GM18519 (cell line): ENCODE results near the gene FASN.

Source experiments
- ATAC-seq: cut with Tn5 transposase; IDR thresholded peaks from one replicate; pipeline ENCODE4 v1.9.1; 2021; ENCODE audit warnings: mild to moderate bottlenecking, moderate library complexity; ENCODE audit not compliant: unreplicated experiment, low FRiP score

Gene FASN

DNA sequence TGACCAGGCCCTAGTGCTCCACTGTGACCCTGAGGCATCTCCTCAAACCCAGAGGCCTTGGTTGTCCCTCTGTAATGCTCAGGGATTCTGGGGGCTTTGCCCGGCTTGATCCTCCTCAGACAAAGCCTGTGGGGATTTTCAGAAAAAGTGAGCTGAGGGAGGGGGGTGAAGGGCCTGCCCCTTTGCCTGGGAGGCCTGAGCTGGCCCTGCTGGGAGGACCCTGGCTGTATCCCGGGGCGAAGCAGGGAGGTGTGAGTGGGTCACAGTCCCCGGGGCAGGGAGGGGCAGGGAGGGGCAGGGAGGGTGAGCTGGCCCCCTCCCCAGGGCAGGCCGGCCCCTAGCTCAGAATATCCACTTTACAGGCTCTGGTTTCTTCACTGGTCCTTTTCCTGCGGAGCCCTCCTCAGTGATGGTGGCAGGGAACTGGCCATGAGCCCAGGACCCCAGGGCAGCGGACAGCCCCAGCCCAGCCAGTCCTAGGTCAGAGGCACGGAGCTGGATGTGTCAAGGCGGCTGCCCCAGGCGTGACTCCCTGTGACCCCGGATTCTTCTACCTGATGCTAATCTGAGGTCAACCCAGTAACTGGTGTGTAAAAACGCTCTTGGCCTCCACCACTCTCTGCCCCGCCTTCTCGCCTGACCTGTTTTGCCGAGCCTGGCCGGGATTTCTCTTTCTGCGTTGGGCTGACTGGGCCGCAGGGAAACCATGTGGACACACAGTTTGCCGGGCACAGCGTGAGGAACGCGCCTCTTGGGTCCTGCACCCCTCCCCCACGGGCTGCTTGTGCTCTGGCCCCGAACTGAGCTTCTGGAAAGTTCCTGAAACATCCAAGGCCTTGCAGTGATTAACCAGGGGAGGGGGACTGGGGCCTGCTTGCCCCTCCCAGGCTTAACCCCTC lies 5.8 kb upstream of the FASN start:
- ATAC-seq = no peak

DNA sequence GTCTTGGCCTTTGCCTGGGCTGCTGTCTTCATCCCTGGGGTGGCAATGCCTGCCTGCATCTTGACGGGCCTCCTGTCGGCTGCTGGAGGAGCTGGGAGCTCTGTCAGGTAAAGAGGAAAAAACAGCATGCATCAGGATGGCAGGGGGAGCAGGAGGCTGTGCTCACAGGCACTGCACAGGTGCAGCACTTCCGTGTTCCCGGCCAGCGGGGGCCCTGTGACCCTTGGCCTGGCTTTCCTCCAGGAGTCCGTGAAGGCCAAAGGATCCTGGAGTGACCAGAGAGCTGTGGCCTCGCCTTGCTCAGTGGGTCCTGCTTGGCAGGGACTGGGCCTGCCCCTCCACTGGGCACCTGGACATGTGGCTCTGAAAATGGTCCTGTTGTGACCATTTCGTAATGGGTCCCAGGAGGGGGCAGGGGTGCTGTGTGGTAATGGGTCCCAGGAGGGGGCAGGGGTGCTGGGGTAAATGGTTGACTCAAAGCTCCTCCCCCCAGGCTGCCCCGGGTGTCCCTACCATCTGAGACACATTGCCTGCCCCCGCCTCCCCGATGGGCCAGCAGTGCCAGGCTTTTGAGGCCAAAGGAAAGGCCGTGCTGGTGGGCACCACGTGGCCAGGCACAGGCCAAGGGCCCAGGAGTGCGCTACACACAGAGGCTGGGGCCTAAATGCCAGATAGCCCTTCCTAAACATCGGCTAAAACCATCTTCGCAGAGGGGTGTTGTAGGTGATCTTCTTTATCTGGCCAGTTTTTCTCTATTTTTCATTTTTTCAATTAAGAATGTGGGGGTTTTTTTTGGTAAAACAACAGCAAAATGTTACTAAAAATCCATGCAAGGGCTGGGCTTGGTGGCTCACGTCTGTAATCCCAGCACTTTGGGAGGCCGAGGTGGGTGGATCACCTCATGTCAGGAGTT lies 4.0 kb upstream of the FASN start:
- ATAC-seq = no peak

DNA sequence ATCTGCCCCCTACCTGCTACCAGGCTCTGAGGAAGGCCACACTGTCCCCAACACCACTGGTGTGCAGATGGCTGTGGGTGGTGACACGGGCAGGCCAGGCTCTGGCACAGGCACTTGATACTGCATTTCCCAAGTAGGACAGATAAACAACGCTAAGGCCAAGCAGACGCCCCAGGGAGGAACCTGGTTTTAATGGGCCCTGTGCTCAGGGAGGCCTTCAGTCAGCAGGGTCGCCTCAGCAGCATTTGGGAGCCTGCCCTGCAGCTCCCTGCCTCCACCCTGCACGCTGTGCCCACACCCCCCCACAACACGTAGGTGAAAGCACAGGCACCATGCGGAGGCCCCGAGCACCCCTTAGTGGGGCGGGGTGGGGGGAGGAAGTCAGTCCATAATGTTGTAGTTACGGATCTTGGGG lies 3.3 kb upstream of the FASN start:
- ATAC-seq = no peak

DNA sequence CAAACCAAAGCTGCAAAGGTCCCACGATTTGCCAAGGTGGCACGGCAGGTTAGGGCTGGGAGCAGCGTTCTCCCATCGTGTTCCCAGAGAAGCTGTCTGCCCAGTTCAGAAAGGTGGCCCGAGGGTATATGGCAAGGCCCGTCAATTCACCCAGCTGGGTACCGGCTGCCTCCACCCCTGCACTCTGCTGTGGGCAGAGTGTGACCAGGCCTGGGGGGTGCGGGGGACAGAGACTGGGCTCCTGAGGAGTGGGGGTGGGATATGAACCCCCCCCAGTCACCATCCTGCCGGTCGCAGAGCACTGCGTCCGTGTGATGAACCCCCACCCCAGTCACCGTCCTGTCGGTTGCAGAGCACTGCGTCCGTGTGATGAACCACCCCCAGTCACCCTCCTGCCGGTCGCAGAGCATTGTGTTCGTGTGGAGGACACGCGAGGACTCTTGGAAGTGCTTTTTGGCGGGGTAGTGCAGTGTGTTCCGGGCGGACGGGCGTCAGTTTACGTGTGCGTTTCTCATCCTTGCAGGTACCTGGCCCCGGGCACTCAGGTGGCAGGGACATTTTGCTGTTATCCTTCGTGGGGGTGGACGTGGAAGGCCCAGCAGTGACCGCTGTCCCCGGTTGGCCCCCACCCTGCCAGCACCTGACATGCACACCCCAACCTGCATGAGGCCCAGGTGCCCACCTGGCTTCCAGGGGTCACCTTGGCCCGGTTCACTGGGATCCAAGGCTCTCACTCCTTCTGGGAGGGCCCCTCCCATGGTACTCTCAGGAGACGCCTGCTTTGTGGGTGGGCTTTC lies 2.7 kb upstream of the FASN start:
- ATAC-seq = no peak

DNA sequence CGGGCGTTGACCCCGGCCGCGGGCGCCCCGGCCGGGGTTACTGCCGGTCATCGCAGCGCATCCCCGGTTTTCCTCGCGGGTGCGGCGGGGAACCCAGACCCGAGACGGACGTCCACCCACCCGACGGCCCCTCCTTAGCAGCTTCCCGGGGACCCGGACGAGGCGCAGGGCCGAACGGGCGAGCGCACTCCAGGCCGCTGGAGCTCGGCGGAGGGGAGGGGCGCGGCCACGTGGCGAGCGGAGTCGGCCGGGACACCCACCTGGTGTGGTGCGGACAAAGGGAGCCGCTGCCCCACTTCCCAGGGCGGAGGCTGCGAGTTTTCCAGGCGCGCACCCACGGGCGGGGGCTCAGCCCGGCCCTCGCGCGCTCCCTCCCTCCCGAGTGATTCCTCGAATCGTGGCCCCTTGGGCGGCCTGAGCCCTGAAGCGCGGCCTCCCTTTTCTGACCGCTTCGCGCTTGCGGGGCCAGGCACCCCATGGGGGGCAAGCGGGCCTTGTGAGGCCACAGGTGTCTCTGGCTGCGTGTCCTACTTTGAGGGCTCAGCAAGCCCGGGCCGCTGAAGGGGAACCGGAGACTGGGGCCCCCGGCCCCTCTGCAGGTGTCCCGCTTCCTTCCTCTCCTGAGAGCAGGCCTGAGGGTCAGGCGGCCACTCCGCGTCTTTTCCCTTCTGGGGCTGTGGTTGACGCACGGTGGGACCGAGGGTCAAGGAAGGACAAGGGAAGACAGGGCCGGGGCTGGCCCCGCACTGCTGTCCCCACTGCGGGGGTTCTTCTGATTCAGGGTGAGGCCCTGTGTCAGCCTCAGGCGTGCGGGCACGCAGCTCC lies 1.1 kb upstream of the FASN start:
- ATAC-seq = peak; percentile 0

DNA sequence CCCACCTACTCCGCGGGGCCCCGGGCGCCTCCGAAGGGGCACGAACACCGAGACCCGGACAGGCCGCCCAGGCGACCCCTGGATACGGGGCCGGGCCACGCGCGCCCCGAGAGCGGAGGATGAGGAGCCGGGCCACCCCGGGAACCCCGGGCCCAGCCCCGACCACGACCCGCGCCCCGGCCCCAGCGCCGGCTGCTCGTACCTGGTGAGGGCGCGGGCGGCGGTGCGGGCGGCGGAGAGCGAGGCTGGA lies 192 bp downstream of the FASN start:
- ATAC-seq = no peak

DNA sequence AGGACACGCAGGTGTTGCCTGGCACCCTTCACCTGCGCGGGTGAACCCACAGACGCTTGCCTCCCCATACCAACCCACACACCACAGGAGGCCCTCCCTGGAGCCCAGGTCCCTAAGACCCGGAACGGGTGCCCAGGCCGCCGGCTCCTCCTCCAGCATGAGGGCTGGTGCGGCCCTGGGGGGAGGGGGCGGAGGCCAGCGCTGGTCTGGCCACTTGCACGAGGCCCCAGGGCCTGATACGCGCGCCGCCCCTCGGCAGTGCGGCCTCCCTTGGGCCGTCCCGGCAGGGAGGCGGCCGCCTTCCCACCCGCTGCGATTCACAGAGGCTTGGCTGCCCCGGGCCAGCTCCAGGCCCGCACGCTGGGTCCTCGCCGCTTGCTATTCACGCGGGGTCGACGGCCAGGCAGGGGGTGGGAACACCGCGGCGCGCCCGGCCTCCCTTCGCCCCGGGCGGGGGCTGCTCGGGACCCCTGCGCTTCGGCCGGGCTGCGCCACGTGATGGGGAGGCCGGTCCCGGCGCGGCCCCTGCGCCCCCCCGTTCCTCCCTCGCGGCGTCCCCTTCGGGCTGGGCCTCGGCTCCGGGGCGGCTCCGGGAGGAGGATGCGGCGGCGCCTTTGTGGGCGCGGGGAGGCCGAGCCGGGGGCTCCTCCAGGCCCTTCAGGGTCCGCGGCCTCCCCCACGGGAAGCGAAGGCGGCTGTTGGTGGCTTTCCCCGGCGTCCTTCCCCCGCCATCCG lies 685 bp downstream of the FASN start:
- no peak for ATAC-seq

DNA sequence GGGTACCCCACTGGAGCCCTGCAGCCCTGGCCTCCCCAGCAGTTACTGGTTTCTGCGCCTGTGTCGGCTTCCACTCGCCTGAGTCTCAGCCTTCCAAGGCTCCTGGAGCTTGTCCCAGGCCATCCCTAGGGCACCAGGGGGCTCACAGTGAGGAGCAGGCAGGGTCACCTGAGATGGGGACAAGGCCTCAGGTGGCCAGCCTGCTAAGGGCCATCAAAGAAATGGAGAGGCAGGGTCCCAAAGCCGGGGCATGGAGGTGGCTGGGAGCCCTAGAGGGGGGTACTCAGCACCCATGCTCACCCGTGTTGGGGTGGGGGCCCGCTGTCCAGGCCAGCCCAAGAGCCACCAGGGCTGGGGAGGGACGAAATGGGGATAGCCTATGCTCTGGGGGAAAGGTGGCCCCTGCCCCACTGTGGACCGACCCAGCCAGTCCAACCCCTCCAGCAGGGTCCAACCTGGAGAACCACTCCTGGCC lies 1.3 kb downstream of the FASN start:
- no peak for ATAC-seq

DNA sequence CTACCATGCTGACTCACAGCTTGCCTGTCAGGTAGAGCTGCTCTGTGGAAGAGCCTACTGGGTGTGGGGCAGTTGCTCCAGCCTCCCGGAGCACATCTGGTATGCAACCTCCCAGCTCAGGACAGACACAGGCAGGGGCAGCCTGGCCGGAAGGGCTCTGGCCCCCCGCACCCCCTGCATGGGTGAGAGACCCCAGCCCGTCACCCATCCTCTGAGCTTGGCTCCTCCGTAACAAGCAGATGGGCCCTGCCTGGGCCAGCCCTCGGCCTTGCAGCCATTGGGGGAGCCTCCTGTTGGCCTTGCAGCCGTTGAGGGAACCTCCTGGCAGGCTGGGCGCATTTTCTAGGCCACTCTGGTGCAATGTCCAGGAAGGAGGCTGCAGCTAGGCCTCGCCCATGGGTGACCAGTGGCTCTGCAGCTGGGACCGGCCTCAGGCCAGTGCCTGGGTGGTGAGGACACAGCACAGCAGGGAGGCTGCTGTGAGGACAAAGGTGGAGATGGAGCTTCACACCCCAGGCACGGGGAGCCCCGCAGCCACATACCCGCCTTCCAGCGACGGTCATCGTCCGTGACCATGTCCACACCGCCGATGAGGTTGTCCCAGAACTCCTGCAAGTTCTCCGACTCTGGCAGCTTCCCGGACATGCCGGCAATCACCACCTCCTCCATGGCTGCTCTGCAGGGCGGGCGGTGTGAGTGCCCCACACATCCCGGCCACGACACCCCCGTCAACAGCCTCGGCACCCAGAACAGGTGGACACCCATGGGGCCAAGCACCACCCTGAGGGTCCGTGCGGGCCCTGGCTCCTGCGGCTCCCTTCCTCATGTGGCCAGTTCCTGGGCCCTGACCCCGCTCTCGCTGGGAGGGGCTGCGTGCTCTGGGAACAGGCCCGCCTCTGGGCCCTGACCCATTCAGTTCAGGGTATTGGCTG lies 2.0 kb downstream of the FASN start:
- no peak for ATAC-seq

DNA sequence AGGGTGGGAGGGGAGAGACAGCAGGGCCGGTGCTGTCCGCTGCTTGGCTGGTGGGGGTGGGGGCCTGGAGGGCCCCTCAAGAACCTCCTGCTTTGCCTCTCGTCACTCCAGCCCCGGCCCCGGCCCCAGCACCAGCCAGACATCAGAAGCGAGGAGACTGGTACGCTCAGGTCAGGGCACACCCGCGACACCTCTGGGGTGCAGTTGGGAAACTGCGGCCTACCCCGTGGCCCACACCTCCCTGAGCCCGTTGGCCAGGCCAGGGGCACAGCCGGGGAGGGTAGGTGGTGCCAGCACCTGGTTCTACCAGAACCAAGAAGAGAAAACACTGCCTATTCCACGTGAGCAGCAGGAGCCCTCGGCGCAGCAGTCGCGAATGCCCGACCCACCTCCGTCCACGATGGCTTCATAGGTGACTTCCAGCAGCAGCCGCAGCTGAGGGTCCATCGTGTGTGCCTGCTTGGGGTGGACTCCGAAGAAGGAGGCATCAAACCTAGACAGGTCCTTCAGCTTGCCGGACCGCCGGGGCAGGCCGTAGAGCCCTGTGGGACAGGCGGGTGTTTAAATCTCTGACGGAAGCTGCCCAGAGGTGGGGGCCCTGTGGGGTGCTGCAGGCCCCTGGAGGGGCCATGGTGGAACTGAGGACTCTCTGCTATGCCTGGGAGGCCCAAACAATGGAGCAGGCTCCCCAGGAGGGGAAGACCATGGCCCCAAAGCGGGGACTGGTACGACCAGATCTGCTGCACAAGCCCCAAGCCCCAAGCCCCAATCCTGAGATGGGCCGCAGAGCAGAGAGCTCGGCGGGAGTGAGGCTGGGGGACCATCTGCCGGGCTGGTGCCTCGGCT lies 2.9 kb downstream of the FASN start:
- no peak for ATAC-seq

DNA sequence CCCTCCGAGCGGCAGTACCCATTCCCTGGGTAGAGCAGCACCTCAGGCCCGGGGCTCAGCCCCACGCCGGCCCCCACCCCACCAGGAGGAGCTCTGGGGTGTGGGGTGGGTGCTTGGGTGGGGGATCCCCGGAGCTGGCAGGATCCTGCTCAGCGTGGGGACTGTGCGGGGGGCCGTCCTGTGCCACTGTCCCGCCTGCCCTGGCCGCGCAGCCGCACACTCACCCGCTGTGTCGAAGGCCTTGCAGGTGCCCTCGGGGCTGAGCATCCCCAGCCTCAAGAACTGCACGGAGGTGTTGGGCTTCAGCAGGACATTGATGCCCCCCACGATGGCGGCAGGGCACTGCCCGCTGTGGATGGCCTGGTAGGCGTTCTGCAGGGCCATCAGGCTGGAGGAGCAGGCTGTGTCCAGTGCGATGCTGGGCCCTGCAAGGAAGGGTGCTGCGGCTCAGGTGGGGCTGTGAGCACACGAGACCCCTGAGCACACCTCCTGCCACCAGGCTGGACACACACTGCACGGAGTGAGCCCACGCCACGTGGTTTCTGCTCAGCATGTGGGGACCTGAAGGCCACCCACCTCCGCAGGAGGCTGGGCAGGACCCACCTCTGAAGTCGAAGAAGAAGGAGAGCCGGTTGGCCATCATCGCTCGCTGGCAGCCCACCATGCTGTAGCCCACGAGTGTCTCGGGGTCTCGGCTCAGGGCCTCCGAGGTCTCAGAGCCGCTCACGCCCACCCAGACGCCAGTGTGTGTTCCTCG lies 4.9 kb downstream of the FASN start:
- no peak for ATAC-seq

DNA sequence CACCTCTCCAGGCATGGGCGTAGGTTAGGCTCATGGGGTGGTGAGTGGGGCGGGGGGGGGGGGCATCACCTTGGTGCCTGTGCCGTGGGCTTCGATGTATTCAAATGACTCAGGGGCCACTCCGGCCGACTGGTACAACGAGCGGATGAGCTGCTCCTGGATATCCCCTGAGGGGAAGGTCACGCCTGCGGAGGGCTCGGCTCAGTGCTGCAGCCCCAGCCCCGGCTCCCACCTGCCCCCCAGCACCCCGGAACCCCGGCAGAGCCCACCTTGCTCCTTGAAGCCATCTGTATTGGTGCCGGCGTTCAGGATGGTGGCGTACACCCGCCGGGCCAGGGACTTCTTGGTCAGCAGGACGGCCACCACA lies 5.4 kb downstream of the FASN start:
- no peak for ATAC-seq

DNA sequence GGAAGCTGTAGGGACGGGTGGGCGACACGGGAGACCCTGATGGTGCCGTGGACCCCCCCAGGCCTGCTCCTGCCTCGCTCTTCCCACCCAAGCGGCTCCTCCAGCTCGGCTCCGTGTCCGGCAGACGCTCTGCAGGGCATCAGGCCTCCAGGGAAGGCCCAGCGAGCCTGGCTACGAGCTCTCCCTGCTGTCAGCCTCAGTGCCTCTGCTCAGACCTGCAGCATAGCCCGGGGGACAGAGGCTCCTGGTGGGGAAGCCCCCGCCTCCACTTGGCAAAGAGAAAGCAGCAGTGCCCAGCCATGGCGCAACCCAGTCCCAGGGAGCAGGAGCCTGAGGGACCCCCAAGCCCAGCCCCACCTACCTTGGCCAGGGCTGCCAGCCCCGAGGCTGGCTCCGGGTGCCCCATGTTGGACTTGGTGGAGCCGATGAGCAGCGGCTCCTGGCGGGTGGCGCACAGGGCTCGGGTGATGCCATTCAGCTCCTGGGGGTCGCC lies 5.9 kb downstream of the FASN start:
- ATAC-seq = no peak

DNA sequence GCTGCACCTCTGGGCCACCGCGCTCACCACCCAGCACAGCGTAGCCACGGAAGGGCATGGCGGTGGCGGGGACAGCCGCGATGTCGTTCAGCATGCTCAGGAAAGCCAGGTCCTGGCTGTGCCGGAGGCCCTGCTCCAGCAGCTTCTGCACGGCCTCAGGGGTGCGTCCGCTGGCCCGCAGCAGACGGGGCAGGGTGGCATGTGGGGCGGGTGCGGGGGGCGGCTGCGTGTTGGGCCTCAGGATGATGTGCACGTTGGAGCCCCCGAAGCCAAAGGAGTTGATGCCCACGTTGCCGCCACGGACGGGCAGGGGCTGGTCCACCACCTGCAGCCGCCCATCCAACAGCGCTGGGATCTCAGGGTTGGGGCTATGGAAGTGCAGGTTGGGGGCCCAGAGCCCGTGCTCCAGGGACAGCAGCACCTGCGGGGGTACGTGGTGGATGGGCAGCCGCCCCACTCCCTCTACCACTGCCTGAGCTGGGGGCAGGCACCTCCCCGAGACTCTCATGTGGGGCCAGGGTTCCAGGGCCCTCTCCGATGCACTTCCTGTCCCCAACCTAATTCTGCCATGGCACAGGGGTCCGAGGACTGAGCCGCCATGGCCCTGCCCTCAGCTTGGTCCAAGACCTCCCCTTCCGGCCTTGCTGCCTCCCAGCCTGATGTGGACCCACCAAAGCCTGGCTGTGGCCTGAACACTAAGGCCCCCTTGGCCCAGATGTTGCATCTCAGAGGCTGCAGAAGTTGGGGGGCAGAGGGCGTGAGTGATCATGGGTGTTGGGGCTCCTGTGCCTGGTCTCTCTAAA lies 6.6 kb downstream of the FASN start:
- ATAC-seq = no peak

DNA sequence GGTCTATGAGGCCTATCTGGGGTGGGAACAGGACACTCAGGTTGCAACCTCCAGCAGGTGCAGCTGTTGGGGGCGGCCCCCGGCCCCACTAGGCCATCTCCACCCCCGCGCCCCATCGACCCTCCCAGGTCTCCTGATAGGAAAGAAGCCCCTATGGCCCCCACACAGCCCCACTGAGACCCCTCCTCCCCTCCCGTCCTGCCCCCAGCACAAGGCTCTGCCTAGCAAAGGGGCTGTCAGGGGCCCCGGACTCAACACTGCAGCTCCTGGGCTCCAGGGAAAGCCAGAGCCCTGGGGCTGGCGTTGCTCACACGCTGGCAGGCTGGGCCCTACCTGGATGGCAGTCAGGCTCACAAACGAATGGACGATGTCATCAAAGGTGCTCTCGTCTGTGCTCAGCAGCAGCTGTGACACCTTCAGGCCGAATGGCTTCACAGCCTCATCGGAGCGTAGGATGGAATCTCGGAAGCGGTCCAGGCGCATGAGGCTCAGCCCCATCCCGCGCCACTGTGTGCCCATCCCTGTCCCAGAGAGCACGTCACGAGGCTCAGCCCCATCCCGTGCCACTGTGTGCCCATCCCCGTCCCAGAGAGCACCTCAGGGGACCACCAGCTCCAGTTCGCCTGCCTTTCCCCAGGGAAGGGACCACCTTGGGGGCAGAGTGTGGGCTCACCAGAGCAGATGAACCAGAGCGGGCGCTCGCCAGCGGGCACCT lies 7.3 kb downstream of the FASN start:
- ATAC-seq = no peak
